GM12864 (cell line): ENCODE data around the gene CRNKL1.

Experiments used
- DNase-seq: peaks from one replicate; pipeline ENCODE4 v3.0.0-alpha.2; 2011; ENCODE audit warnings: low read depth
- H3K4me3 ChIP-seq: 2 replicates; pipeline ENCODE4 v1.5.1; 2011; ENCODE audit warnings: mild to moderate bottlenecking, low read depth, low read length, control low read depth
- CTCF ChIP-seq: IDR thresholded peaks from 2 replicates; pipeline ENCODE4 v1.5.1; 2011; ENCODE audit warnings: low read depth, mild to moderate bottlenecking, moderate library complexity, low read length, control low read depth, inconsistent platforms; ENCODE audit errors: missing control alignments

Gene CRNKL1

GRCh38 chr20:20078041-20078440, 25.8 kb upstream of the CRNKL1 start:
- no peak for DNase-seq
- no peak for TF ChIP-seq CTCF
- H3K4me3 ChIP-seq: no peak overlapping the region

DNA sequence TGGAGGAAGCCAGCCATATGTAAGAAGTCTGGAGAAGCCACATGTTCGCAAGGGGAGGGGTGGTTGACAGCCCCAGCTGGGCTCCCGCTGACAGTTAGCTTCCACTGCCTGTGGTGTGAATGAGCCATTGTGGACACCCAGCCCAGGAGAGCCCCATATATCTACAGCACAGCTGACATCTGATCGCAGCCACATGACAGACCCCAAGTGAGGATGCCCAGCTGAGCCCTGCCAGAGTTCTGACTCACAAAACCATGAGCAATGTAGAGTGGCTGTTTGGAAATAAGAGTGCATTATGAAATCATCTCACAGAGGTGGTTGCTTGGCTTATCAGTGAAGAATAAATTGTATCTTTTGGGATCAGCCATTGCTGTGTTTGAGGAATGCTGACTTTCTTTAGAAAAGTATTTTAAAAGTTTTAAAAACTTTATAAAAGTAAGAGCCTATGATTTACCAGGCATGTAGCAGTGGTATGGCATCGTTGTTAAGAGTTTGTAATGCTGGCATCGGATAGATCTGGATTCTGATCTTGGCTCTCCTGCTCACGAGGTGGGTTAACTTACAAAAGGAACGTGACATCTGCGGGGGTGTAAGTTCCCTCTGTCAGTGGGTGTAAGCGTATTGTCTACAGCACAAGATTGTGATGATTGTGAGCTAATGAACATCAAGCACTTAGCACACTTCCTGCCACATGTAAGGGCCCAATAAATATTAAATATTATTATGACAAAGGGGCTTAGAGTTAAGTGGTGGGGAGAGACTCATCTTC, 24.2 kb upstream of the CRNKL1 start:
- TF ChIP-seq CTCF: no peak
- no peak overlapping the region for H3K4me3 ChIP-seq
- DNase-seq: no peak

DNA sequence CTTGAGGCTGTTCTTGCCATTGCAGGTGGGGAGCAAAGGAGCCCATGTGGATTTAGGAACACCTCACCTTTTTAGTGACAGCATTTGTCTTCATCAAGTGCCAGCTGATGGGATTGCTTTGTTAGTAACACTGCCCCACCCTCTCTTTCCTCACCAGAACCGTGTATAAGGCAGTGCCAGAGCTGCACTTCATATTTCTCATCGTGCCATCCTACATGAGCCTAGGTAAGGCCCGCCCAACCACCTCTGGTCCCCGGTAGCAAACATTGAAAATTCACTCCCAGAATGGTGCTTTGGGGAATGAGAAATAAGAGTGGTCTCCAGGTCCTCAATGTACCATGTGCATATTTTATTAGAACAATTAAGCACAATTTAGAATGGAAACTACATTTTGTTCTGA, 22.8 kb upstream of the CRNKL1 start:
- no peak overlapping the region for H3K4me3 ChIP-seq
- no peak for TF ChIP-seq CTCF

GRCh38 chr20:20073801-20074371, 21.6 kb upstream of the CRNKL1 start:
- TF ChIP-seq CTCF: no peak
- DNase-seq: no peak
- no peak overlapping the region for H3K4me3 ChIP-seq

More for the DNA sequence above, 22.8 kb upstream of the CRNKL1 start:
- DNase-seq: no peak

DNA sequence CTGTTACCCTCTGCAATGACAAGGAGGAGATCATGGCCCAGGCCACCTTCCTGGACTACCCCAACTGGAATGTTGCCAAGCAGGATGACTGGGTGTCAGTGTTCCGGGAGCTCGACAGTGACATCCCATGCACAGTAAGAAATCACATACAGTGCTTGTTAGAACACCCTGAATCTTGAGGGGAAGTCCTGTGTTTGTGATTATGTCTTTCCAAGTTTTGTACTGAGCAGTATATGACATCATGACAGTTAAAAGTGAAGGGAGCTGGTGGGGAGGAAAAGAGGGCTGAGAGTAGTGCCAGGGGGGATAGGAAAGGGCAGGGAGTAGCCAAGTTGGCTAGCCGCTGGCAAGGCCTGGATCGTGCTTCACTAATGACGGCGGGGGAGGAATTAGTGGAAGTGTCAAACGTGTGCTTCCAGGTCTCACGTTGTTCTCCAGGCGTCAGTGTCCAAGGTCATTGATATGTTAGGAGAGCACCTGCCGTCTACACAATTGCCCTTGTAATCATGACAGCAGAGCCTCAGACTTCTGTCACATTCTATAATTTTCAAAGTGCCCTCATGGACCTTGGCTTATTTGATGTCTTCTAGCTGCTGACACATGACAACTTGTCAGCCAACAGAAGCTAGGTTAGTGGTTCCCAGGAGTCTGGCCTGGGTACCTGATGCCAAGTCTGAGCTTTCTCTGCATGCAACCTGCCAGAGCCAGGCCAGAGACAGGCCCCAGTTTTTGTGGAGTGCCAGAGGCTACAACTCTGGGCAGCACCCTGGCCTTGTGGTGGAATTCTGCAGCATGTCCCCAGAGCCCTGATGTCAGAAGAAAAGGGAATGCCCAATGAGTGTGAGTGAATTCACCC, 18.8 kb upstream of the CRNKL1 start:
- no peak for TF ChIP-seq CTCF
- DNase-seq: no peak

DNA sequence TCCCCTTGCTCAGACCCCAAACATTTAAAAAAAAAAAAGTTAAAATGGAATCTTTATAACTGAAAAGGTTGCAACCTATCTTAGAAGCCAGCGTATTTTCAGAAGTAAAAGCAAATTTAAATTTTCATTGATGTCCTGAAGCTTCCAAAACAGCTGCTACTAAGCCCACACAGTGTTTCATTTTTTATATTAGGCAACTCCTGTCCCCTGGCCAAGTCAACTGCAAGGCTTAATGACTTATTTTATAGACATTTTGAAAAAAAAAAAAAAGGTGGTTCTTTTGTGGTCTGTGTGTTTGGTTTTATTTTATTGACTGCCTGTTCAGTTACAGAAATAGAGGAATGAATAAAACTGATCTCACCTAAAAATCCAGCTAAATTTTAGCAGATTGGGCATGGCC, 13.1 kb upstream of the CRNKL1 start:
- no peak for TF ChIP-seq CTCF
- DNase-seq: no peak

More for the DNA sequence above, 18.8 kb upstream of the CRNKL1 start:
- H3K4me3 ChIP-seq: no peak overlapping the region

More for the DNA sequence above, 13.1 kb upstream of the CRNKL1 start:
- H3K4me3 ChIP-seq: no peak overlapping the region
